NCI-H82 treated with DMSO at 0.1 percent for 48 hours (cell line): ENCODE results near the gene CASP3.

Experiments used
- DNase-seq: peaks from one replicate; lab custom pipeline; 2025; ENCODE audit not compliant: unreplicated experiment; lab: John Stamatoyannopoulos, UW

CASP3 gene

DNA sequence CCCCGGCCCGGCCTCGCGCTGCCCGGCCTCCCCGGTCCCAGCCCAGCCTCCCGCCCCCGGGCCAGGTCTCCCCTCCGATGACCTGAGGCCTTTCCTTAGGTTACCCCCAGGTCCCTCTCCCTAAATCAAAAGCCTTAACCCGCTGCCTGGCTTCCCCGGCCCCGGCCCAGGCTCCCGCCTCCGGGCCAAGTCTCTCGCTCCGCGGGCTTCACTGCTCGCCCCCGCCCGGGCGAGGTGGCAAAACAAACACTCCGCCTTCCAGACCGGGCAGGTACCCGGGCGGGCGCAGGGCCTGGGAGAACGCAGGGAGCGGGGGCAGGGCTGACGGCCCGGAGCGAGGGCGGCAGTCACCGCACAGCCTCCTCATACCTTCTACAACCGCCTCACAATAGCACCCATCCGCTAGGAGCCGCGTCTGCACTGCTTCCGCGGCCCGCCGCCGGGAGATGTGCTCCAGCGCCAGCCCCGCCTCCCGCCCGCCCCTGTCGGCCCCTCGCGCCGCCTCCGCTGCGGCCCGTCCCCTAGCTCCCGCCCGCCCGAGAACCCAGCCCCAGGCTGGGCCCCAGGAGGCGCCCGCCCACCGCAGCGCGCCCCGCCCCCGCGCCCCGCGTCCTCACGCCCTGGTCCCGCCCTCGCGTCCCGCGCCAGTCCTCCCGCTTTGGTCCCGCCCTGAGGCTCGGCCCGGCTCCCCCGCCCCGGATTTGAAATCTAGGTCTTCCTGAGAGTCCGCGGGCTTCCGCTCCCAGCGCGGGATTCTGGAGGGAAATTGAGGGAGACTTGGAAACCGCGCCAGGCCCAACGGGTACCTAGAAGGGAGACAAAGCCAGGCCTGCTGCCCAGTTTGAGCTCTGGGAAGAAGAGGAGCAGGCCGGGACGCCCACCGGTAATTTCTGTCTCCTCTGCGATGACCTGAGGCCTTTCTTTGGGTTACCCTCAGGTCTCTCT, at the start of gene CASP3, which contains the start of gene PRIMPOL:
Gene CASP3 (minus strand): TSS at position 422 of the 945 bp plus-strand sequence. CDS start 10,994 bp downstream, outside the sequence.
Gene PRIMPOL (plus strand): TSS at position 713 of the 945 bp plus-strand sequence. CDS start 7,403 bp downstream, outside the sequence.
- peak; percentile 88 for DNase-seq

DNA sequence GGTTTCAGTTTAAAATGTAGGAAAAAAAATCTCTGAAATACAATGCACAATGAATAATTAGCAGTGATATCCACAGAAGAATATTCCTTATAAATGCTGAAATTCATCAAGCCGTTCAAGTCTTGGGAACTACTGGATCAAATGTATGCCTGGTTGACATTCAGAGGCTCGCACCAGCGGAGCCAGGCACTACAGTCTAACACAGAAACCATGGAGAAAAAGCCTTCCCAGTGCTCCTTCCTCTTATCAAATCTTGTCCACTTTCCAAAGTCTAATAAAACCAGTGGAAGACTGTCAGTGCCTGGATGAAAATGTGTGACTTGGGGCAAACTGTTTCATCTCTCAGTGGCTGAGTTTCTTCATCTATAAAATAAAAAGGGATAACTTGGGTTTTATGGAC, 48.7 kb upstream of the CASP3 start:
- no peak for DNase-seq

DNA sequence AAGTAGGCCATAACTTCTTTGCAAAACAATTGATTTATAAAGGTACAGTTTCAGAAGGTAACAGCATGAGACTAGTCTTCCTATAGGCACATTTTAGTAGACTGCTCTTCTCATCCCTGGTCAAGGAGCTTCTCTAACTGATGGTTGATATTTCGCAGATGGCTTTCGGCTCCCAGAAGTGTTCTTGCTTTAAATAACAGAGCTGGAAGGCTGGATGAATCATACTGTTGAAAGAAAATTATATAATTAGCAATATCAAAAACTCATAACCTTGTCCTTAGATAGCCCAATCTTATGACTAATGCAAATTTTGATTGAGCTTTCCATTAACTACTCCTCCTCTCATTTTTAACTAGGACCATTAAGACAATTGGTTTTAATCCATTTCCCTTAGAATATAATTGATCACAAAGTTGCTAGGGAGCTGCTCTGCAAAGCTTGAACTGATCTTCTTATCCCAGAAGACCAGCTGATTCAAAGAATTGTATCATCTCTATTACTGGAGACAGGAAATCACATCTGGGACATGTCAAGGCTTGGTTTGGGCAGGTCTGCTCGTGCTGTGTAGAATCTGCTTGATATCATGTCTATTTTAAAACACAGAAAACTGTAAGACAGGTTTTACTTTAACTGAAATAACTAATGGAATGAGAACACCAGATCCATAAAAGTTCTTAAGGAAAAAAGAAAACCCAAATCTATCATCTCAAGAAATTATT, 46.1 kb upstream of the CASP3 start:
- no peak for DNase-seq

DNA sequence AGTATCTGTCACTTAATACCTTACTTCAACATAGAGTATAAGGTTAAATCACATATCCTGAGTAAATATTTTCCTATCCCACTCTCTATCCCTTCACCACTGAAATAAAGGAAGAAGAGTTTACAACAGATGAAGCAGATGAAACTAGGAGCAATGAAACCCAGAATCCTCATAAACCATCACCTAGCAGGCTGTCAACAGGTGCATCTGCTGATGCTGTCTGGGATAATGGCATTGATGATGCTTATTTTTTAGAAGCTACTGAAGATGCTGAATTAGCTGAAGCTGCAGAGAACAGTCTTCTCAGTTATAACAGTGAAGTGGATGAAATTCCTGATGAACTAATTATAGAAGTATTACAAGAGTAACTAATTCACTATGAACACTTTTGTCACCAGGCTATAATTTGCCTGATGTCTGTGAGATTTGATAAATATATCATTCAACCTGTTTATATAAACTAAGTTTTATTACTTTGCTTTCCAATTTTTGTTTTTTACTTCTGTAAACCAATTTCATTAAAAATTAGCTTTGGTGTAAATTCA, 45.2 kb upstream of the CASP3 start:
- DNase-seq: no peak

DNA sequence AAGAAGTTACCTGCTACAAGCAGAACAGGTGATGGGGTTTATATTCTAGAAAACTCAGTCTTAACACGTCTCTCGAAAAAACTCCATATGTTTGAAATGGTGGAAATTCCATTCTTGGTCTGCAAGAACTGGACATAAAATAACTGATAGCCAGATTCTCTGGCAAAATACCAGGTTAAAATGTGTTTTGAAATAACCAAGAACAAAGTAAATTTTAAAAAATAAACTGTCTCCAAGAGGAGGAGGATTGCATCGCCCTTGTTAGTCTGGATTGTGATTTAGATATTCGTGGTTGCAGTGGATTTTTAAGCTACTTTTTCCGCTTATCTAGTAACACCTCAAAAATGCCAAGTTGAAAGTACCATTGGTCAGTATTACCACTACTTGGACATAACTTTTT, 43.8 kb upstream of the CASP3 start:
- no peak for DNase-seq

DNA sequence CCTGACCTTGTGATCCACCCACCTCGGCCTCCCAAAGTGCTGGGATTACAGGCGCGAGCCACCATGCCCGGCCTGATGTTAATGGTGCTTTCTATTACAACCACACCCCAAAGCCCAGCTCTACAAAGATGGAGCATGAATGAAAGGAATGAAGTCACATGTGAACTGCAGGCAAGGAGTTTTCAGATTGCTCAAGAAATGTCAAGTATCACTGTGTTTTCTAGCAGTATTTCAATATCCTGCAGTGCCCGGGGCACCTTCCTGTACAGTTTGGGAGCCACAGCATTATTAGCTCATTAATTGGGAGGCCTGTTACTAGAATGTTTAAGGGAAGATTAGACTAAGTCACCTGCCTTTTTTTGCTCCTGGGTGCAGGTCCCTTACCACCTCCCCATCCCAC, 40.4 kb upstream of the CASP3 start:
- no peak for DNase-seq

DNA sequence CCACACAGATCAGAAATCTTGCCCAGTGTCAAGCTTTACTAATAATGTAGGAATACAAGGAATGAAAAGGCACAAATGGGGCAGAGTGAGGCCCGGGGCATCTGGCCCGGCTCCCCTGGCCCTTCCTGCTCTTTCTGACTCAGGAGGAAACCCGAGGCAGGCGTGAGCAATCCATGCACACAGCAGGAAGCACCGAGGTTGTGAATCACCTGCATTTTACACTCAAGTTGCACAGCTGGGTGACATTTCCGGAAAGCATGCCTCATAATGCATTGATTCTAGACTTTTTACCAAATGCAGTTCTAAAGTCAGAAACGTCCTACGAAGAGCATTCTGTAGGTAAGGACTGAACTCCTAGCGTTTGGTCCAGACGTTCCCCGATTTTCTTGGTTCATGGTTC, 39.2 kb upstream of the CASP3 start:
- DNase-seq: no peak

DNA sequence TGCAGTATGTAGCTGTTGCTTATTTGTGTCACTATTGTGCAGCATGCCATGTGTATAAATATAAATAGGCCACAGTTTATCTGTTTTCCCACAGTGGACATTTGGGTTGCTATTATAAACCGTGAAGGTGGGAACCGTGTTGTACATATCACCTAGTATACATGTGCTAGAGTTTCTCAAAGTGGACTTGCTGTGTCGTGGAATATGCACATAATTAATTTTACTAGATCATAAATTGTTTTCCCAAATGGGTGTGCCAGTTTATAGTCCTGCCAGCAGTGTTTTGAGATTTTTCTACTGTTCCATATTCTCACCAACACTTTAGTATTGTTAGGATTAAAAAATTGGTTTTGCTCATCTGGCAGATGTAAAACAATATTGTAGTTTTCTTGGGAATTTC, 38.8 kb upstream of the CASP3 start:
- no peak for DNase-seq

DNA sequence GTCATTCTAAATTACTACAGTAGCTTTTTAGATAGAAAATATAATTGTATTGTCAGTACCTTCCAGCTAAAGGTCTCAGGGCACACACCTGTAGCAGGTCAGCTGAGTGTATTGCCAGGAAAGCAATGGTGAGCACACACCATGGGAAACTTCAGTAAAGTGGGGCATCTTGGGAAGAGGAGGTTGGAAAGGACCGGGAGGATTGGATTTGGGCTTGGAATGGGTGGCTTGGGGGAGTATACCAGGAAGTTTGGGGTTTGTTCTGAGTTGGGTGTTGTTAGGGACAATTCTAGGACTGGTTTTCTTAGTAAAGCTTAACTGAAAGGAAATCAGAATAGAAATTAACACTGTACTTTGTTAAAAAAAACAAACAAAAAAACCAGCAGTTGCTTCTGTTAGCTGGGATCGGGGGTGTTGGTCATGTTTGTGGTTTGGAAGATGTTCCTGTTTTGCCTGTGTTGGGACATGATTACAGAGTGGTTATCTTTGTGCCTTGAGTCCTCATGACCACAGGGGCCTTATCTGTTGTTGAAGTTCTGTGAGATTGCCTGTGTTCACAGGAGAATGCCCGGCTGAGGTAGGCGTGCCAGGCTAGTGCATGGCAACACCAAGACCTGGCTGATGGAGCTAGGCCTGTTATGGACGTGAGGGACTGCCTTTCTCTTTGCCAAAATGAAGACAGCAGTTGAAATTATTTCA, 35.4 kb upstream of the CASP3 start:
- DNase-seq: no peak

DNA sequence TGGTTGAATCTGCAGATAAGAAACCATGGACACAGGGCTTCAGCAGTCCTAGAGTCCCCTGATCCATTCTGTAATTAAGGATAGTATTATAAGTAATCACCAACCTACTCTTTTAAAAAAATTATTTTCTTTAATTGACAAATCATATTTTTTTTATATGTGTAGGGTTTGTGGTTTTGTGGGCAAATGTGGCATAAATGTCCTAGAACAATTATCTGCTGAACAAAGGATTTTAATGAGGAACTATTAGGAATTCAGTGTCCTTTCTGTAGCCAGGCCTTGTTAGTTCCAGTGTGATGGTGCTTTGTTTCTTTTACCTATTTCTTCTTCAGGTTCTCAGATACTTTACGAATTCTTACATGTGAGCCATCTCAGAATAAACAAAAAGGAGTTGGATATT, 32.7 kb upstream of the CASP3 start:
- DNase-seq: no peak

DNA sequence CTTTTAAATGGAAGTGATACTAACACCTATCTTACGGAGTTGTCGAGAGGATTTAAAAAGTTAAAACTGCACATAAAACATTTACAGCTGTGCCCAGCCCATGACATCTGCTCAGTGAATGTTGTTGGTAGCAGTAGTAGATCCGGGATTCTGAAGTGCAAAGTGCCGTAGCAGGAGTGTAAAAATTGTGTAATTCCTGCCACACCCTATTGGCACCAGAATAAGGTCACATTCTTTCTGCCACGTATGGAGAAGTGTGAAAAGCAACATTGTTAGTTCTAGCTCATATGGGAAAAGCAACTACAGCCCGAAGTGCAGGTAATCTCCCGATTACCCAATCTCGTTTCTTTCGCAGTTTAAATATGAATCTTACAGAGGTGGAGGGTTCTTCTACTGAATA, 31.5 kb upstream of the CASP3 start:
- DNase-seq: no peak

DNA sequence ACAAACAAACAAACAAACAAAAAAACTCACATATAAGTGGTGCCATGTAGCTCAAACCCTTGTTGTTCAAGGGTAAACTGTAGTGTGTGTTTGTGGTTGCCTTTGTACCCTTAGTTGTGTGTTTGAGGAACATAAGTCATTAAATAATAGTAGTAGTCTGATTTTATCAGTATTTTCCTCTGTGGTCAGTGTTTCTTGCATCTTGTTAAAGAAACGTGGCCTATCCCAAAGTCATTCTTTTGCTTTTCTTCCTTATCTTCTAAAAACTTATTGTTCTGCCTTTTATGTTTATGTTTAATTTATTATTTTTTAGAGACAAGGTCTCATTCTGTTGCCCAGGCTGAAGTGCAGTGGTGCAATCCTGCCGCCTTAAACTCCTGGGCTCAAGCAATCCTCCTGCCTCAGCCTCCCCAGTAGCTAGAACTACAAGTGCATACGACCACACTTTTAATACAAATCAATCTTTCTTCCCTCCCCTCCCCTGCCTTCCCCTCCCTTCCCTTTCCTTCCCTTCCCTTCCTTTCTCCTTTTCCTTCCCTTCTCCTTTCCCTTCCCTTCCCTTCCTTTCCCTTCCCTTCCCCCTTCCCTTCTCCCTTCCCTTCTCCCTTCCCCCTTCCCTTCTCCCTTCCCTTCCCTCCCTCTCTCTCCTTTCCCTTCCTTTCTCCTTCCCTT, 26.7 kb upstream of the CASP3 start:
- no peak for DNase-seq

DNA sequence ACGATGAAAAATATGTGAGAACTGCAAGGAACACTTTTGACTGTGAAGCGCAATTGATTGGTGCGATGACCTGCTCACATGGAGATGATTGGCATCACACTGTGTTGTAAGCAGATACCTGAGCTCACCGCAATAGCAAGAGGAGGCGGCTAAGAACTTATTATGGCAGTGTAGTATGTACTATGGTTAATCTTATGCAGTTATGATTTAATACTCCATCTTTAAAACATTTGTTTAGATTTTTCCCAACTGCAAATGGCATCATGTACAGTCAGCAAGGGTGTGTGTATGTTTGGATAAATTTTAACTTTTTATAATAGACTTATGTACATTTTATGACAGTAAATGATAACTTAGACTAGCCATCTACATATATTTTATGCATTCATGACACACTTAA, 25.8 kb upstream of the CASP3 start:
- no peak for DNase-seq

DNA sequence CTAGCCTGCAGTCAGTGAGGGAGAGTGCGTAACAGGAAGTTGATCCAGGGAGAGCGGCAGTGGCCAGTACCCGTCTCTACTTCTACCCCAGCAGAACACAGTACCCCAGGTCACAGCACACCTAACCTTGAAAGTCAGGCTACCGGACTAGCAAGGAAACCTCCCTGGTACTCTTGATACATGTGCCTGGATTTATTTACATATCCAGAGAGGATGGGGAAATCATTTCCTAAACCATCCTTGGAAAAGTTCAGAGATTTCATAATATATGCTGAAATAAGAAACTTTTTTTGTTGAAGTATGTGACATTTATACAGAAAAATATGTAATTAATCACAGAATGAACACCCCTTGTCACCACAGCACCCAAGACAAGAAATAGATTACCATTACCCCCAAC, 24.8 kb upstream of the CASP3 start:
- DNase-seq: no peak

DNA sequence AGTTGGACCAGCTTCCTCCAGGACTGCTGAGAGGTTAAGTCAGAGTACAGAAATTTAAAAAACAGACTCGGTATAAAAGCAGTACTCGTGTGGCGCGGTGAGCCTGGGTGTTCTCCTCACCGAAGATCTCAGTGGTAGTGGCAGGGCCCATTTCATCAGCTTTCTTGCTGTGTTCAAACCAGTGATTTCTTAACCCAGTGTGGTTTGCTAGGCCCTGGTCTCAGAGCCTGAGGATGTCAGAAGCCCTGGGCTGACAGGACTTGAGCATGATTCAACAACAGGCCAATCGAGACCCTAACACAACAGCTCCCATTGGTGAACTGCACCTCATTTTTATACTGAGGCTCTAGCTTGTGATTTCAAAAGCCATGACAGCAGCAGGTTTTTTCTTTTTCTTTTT, 23.5 kb upstream of the CASP3 start:
- DNase-seq: no peak

DNA sequence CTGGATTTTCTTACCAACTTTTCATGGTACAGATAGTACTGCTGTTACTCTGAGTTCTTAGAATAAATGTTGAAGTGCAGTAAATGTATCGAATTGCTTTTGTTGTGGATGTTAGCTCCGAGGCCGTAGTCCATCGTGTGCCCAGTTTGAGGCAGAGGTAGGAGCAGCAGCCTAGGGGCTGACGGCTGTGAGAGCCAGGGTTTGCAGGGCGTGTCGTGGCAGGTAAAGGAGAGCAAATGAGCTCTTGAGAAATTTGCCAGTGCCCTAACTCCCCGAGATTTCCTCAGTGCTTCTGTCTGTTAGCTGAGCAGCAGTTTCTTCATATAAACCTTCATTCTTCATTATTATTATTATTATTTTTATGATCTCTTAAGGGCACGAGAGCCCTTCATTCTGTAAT, 21.9 kb upstream of the CASP3 start:
- no peak for DNase-seq

DNA sequence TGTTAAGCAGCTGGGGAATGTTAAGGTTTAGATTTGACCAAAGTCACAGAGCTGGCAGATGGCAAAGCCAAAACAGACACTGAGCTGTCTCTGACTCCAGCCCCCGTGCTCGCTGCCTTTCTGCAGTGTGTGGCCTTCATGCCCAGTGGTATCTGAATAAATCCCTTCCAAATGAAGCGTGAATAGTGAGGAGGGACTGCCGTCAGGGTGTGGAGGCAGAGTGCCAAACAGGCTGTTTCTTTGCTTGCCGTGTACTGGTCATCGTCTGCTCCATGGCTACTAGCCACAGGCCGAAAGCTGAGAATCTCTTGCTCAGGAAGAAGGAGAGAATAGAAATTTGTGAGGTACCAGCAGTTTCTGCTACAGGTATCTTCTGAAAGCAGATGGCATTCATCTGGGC, 20.0 kb upstream of the CASP3 start:
- DNase-seq: no peak

DNA sequence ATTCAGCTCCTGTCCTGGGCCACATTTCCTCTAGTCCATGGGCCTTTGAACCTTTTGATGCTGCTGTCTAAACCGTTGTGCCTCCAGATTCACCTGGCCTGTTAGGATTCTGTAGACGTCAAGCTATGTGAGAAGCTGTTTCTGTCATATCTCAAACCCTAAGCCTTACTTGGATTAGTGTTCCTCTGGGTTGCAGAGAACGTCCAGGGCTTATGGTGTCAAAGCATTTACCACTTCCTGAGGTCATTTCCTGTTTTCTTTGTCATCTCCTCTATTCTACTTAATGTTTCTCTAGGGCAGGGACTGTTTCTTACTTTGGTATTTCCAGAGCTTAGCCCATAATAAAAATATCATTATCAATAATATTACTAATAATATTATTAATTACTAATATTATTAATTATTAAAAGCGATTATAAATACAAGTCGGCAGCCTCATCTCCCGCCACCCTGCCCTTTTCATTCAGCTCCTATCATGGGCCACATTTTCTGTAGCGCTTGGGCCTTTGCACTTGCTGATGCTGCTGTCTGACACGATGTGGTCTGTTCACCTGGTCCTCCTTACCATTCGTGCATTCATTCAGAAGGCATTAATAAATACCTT, 19.4 kb upstream of the CASP3 start:
- DNase-seq: no peak

DNA sequence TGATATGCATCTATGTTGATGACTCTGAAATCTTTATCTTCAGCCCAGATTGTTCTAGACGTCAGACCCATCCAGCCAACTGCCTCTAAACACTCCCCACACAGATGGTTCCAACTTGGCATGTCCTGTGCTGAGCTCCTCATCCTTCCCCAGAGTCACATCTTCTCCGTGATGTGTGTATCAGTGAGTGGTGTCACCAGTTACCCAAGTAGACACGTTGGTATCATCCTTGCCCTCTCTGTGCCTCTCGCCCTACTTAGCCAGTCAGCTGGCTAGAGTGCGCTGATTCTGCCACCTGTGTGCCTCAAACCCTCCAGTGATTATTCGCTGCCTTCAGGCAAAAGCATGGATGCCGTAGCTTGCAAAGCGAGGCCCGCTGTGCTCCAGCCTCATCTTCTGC, 18.8 kb upstream of the CASP3 start:
- no peak for DNase-seq

DNA sequence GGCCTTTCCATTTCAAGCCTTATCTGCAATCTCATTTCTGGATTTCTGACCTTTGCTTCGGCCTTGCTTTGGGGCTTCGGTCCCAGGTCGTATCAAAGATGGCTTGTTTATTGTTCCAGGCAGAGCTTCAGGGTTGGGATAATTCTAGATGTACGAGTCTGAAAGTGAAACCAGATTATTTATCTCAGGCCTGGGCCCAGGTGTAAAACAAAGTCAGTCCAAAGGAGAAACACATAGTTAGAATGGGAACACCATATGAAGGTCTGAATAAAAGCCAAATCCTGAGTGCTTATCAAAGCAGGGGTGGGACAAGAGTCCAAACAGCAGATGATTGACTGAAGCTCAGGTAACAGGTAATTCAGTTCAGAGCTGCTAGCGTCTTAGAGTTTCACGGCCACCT, 17.4 kb upstream of the CASP3 start:
- DNase-seq: no peak
